Choroid plexus epithelial cell (primary cell): ENCODE results near the gene GLS.

Experiments used
- DNase-seq: peaks from one replicate; pipeline ENCODE4 v3.0.0-alpha.2; 2010; ENCODE audit warnings: low read depth
- H3K4me3 ChIP-seq: 2 replicates; pipeline ENCODE4 v1.5.1; 2011; ENCODE audit warnings: low read depth, mild to moderate bottlenecking, control low read depth, low read length, moderate library complexity
- CTCF ChIP-seq: conservative IDR thresholded peaks from 2 replicates; pipeline ENCODE4 v1.5.1; 2011; ENCODE audit warnings: low read depth, mild to moderate bottlenecking, control low read depth, inconsistent platforms, low read length, moderate library complexity

GLS gene

GRCh38 chr2:191012845-191013681 is 132.4 kb downstream of the GLS start:
- peak overlapping the region; percentile 95 for H3K4me3 ChIP-seq
- peak; percentile 55 for DNase-seq
- TF ChIP-seq CTCF, result no peak

GRCh38 chr2:191013682-191013931 is 133.0 kb downstream of the GLS start:
- no peak for DNase-seq
- peak overlapping the region; percentile 95 for H3K4me3 ChIP-seq
- no peak for TF ChIP-seq CTCF

- peak within 1 kb of the TSS; percentile 95 for H3K4me3 ChIP-seq
- DNase-seq, result peak; percentile 95
- no peak for TF ChIP-seq CTCF
Measured at GRCh38 chr2:191013932-191014652, 133.5 kb downstream of the GLS start, which contains the start of gene STAT1. Gene STAT1 (minus strand): TSS chr2:191014171. CDS start chr2:191010003, 4,168 bp downstream.

GRCh38 chr2:191014653-191015020 is 134.0 kb downstream of the GLS start:
- H3K4me3 ChIP-seq, result peak overlapping the region; percentile 95
- no peak for DNase-seq
- TF ChIP-seq CTCF, result no peak
